Upper lobe of left lung (tissue), 4 donors: ENCODE measurements around the gene ADGRD1.

Experiments used
- EP300 ChIP-seq, 4 donors: sonication (generic); formaldehyde crosslinking; IDR thresholded peaks; one replicate each; pipeline ENCODE4 v1.5.1; 2017; ENCODE audit warnings: antibody characterized with exemption in 4 of 4, control low read depth in 2 of 4
- POLR2A ChIP-seq, 4 donors: fragments of 450-650 bp; IDR thresholded peaks; one replicate each; pipeline ENCODE4 v1.5.1; 2016 to 2017; ENCODE audit warnings: antibody characterized with exemption in 4 of 4, mild to moderate bottlenecking in 2 of 4
- POLR2AphosphoS5 ChIP-seq, 2 donors: sonication (generic); formaldehyde crosslinking; IDR thresholded peaks; one replicate each; pipeline ENCODE4 v1.5.1; 2017; ENCODE audit warnings: antibody characterized with exemption in 2 of 2
- TF ChIP-seq, protein P1 (sequence below), 6 experiments: fragments of 450-650 bp in 4 of 6; fragments of 200-600 bp in 2 of 6; sonication (generic) in 2 of 6; IDR thresholded peaks; one replicate each; pipeline ENCODE4 v1.5.1; 2016 to 2019; ENCODE audit warnings: antibody characterized with exemption in 6 of 6

DNA sequence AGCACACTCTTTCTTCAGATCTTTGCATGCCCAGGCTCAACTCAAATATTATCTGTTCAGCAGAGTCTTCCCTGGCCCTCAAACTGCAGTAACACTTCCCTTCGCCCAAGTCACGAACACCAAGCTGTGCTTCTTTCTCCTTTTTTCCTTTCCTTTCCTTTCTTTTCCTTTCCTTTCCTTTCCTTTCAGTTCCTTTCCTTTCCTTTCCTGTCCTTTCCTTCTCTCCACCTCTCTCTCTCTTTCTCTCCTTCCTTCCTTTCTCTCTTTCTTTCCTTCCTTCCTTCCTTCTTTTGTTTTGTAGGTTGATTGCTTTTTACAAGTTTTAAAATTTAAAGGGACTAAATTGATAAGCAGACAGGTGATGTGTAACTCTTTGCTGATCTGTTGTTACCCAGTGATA is 19.0 kb upstream of the ADGRD1 start:
- TF ChIP-seq, protein P1, sequence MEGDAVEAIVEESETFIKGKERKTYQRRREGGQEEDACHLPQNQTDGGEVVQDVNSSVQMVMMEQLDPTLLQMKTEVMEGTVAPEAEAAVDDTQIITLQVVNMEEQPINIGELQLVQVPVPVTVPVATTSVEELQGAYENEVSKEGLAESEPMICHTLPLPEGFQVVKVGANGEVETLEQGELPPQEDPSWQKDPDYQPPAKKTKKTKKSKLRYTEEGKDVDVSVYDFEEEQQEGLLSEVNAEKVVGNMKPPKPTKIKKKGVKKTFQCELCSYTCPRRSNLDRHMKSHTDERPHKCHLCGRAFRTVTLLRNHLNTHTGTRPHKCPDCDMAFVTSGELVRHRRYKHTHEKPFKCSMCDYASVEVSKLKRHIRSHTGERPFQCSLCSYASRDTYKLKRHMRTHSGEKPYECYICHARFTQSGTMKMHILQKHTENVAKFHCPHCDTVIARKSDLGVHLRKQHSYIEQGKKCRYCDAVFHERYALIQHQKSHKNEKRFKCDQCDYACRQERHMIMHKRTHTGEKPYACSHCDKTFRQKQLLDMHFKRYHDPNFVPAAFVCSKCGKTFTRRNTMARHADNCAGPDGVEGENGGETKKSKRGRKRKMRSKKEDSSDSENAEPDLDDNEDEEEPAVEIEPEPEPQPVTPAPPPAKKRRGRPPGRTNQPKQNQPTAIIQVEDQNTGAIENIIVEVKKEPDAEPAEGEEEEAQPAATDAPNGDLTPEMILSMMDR (IDR thresholded peaks at IDR 0.05) = no peak
- TF ChIP-seq EP300 (IDR thresholded peaks at IDR 0.05) (no peak), POLR2AphosphoS5 (IDR thresholded peaks at IDR 0.05) (no peak), POLR2A (IDR thresholded peaks at IDR 0.05) (no peak)
